ENCODE results near the gene MICAL1.

DNA sequence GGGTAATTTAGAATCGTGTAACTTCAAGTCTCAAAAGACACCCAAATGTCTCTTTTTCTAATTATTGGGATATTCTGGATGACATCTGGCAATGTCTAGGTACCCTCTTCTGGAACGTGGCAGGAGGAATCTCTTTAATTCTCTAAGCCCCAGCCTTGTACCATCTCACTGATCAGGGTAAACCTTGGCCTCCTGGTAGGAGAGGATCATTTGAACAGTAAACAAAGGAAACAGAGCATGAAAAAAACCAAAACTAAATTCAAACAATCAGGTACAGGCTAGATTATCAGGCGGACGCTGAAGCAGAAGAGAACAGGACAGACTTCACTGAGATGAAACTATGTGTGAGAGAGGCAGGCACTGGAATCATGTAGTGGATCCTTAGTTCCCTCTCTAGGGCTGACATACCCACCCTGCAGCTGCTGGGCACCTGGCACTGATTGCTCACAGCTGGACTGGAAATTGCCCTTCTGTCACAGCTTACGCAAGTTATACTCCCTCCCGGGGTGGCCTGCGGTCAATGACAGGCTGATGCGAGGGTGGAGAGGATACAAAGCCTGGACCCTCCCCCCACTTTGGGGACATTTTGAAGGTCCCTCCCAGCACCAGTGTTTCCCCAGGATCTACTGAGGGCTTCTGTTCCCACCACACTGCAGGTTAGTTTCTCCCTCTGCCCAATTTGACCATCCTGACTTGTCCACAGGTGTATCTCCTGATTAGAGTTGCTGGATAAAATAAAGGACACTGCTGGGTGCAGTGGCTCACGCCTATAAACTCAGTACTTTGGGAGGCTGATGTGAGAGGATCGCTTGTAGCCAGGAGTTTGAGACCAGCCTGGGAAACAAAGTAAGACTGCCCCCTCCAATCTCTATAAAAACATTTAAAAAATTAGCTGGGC is 48.0 kb upstream of the MICAL1 start:
- TF ChIP-seq EP300 (IDR thresholded peaks at IDR 0.05) (no peak), POLR2AphosphoS5 (IDR thresholded peaks at IDR 0.05) (no peak), POLR2A (IDR thresholded peaks at IDR 0.05) (no peak)
- TF ChIP-seq, protein P1, sequence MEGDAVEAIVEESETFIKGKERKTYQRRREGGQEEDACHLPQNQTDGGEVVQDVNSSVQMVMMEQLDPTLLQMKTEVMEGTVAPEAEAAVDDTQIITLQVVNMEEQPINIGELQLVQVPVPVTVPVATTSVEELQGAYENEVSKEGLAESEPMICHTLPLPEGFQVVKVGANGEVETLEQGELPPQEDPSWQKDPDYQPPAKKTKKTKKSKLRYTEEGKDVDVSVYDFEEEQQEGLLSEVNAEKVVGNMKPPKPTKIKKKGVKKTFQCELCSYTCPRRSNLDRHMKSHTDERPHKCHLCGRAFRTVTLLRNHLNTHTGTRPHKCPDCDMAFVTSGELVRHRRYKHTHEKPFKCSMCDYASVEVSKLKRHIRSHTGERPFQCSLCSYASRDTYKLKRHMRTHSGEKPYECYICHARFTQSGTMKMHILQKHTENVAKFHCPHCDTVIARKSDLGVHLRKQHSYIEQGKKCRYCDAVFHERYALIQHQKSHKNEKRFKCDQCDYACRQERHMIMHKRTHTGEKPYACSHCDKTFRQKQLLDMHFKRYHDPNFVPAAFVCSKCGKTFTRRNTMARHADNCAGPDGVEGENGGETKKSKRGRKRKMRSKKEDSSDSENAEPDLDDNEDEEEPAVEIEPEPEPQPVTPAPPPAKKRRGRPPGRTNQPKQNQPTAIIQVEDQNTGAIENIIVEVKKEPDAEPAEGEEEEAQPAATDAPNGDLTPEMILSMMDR (IDR thresholded peaks at IDR 0.05) = no peak
